Prostate gland (tissue), 2 donors: Measurements from ENCODE around the gene EAPP. TPM values are rescaled to one million over a fixed set of nuclear protein-coding genes. Genes with fewer than 3 reads are reported as not detected.
"Not testable (repeated sequence)": the region's sequence is repeated elsewhere in the genome, so short reads cannot be mapped to it uniquely, and the experiment has no call there.

Experiments
- DNase-seq: peaks from one replicate; pipeline ENCODE4 v3.0.0-alpha.2; 2019; ENCODE audit warnings: low spot score
- H3K27ac ChIP-seq, 2 donors: fragments of 200-600 bp; sonication (generic); 2 replicates each; pipeline ENCODE4 v1.5.1; 2017 to 2019
- H3K27me3 ChIP-seq: fragments of 200-600 bp; sonication (generic); replicated peaks from 2 replicates; pipeline ENCODE4 v1.5.1; 2019; ENCODE audit not compliant: insufficient read depth
- H3K36me3 ChIP-seq, 2 donors: fragments of 200-600 bp; sonication (generic); 1 replicate in 1 of 2; 2 replicates in 1 of 2; pipeline versions ENCODE4 v1.5.1 to v1.8.1; 2017 to 2019
- H3K4me1 ChIP-seq: fragments of 200-600 bp; sonication (generic); replicated peaks from 2 replicates; pipeline ENCODE4 v1.5.1; 2019
- H3K4me3 ChIP-seq, 2 donors: fragments of 200-600 bp; sonication (generic); 2 replicates each; pipeline ENCODE4 v1.5.1; 2017 to 2019
- H3K9me3 ChIP-seq: fragments of 200-600 bp; sonication (generic); 2 replicates; pipeline ENCODE4 v1.5.1; 2017
- CTCF ChIP-seq, 4 experiments: fragments of 200-600 bp in 2 of 4; fragments of 450-650 bp in 2 of 4; sonication (generic) in 2 of 4; IDR thresholded peaks; 1 replicate in 3 of 4; 2 replicates in 1 of 4; pipeline ENCODE4 v1.5.1; 2016 to 2019; ENCODE audit warnings: antibody characterized with exemption in 4 of 4, mild to moderate bottlenecking in 2 of 4, moderate library complexity in 2 of 4
- POLR2A ChIP-seq: fragments of 450-650 bp; IDR thresholded peaks from one replicate; pipeline ENCODE4 v1.6.1; 2016; ENCODE audit warnings: antibody characterized with exemption, mild to moderate bottlenecking
- POLR2AphosphoS5 ChIP-seq: sonication (generic); formaldehyde crosslinking; IDR thresholded peaks from one replicate; pipeline ENCODE4 v1.6.1; 2017; ENCODE audit warnings: antibody characterized with exemption
- WGBS: methylation state at CpG from one replicate; pipeline ENCODE4 v1.1.5; 2018; 5-methylcytosine and 5-hydroxymethylcytosine counted together
- intact Hi-C: fragments of 100-400 bp; cut with DNase I; formaldehyde crosslinking; loops from one replicate; pipeline ENCODE4 v1.14.2; 2022
- total RNA-seq, 2 donors: library from RNA; depleted of rRNA; stranded (reverse); fragments of >200 nt; gene quantifications; one replicate each; pipeline ENCODE4 v1.1.0, GENCODE V29; 2016

Gene EAPP
- total RNA-seq, 2 donors from 2014 or later, result 41.6 to 52.6 TPM

- whole genome bisulfite sequencing, result 2% methylated on average over 15 of the region's 15 CpGs
- no peaks in the 10 kb centered on the region for H3K9me3 ChIP-seq
- H3K4me1 ChIP-seq, result no peaks in the 10 kb centered on the region
- H3K27me3 ChIP-seq, result no peaks in the 10 kb centered on the region
- peak overlapping the region; percentile 89 to 97 for H3K4me3 ChIP-seq
- peak overlapping the region; percentile 96 to 97 for H3K27ac ChIP-seq
- intact Hi-C loops, result loop anchor here (5.0 kb wide), 1 partner anchor 77 kb away; the partner anchor contains the start of gene SPTSSA
- no peaks in the 10 kb centered on the region for H3K36me3 ChIP-seq
- TF ChIP-seq POLR2AphosphoS5 (no peak), POLR2A (no peak), CTCF (IDR thresholded peaks at IDR 0.05) (no peak)
- DNase-seq, result no peak
Measured at GRCh38 chr14:34538871-34539406, 562 bp downstream of the EAPP start.

DNA sequence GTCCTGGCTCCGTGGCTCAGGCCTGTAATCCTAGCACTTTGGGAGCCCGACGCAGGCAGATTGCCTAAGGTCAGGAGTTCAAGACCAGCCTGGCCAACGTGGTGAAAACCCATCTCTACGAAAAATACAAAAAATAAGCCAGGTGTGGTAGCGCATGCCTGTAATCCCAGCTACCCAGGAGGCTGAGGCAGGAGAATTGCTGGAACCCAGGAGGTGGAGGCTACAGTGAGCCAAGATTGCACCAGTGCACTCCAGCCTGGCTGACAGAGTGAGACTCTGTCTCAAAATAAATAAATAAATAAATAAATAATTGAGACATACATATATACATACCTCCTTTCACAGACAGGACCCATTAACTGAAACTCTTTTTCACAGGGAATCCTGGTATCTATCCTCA, 1.4 kb downstream of the EAPP start:
- intact Hi-C loops, result loop anchor here (5.0 kb wide), 1 partner anchor 76 kb away; the partner anchor contains the start of gene SPTSSA
- Histone ChIP-seq H3K27ac (peak overlapping the region in 1 of 2 donors; percentile 96), H3K4me3 (peak overlapping the region in 1 of 2 donors; percentile 97)
- not testable (repeated sequence) for DNase-seq, H3K4me1 ChIP-seq, H3K36me3 ChIP-seq, H3K9me3 ChIP-seq, H3K27me3 ChIP-seq
- 60% methylated on average over 6 of the region's 6 CpGs for WGBS

GRCh38 chr14:34537677-34538009, 1.9 kb downstream of the EAPP start:
- 90% methylated on average over 4 of the region's 4 CpGs for WGBS
- intact Hi-C loops, result loop anchor here (5.0 kb wide), 1 partner anchor 75 kb away; the partner anchor contains the start of gene SPTSSA

GRCh38 chr14:34536951-34537676, 2.4 kb downstream of the EAPP start:
- no peaks in the 10 kb centered on the region for H3K27me3 ChIP-seq
- H3K27ac ChIP-seq, result no peak overlapping the region
- 92% methylated on average over 4 of the region's 4 CpGs for WGBS
- no peaks in the 10 kb centered on the region for H3K36me3 ChIP-seq
- H3K9me3 ChIP-seq, result no peaks in the 10 kb centered on the region
- no peak for TF ChIP-seq CTCF (IDR thresholded peaks at IDR 0.05)
- TF ChIP-seq POLR2A, result no peak
- TF ChIP-seq POLR2AphosphoS5, result no peak
- intact Hi-C loops, result loop anchor here (5.0 kb wide), 1 partner anchor 75 kb away; the partner anchor contains the start of gene SPTSSA
- H3K4me3 ChIP-seq, result no peak overlapping the region
- H3K4me1 ChIP-seq, result no peaks in the 10 kb centered on the region
- DNase-seq, result no peak

More at GRCh38 chr14:34537677-34538009, 1.9 kb downstream of the EAPP start:
- H3K27me3 ChIP-seq, result no peaks in the 10 kb centered on the region
- peak overlapping the region in 1 of 2 donors; percentile 97 for H3K4me3 ChIP-seq
- H3K27ac ChIP-seq, result no peak overlapping the region
- H3K4me1 ChIP-seq, result no peaks in the 10 kb centered on the region
- H3K36me3 ChIP-seq, result no peaks in the 10 kb centered on the region
- H3K9me3 ChIP-seq, result no peaks in the 10 kb centered on the region
- TF ChIP-seq POLR2AphosphoS5 (no peak), POLR2A (no peak), CTCF (IDR thresholded peaks at IDR 0.05) (no peak)
- DNase-seq, result no peak

DNA sequence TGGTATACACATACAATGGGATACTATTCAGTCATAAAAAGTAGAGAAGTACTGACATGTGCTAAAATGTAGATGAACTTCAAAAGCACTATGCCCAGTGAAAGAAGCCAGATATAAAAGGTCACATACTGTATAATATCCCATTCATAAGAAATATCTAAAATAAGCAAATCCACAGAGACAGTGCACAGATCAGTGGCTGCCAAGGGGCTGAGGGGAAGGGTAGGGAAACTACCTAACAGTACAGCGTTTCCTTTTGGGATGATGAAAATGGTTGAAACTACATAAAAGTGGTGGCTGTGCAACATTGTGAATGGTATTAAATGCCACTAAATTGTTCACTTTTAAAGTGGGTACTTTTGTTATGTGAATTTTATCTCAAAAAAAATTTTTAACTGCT, 11.9 kb downstream of the EAPP start:
- intact Hi-C loops, result no loop called here
- no peaks in the 10 kb centered on the region for H3K4me1 ChIP-seq
- H3K9me3 ChIP-seq, result no peaks in the 10 kb centered on the region
- H3K4me3 ChIP-seq, result no peak overlapping the region
- TF ChIP-seq POLR2A (no peak), POLR2AphosphoS5 (no peak), CTCF (IDR thresholded peaks at IDR 0.05) (no peak)
- H3K36me3 ChIP-seq, result peaks cover 4 to 32% of the 10 kb centered on the region in 2 donors
- 100% methylated on average over 1 of the region's 1 CpG for WGBS
- no peaks in the 10 kb centered on the region for H3K27me3 ChIP-seq
- H3K27ac ChIP-seq, result no peak overlapping the region
- no peak for DNase-seq

DNA sequence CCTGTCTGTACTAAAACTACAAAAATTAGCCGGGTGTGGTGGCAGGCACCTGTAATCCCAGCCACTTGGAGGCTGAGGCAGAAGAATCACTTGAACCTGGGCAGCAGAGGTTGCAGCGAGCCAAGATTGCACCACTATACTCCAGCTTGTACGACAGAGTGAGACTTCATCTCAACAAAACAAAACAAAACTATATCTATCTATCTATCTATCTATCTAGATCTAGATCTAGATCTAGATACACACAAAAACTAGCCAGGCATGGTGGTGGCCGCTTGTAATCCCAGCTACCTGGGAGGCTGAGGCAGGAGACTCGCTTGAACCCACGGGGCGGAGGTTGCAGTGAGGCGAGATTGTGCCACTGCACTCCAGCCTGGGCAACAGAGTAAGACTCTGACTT, 15.3 kb downstream of the EAPP start:
- H3K36me3 ChIP-seq, result peaks cover 4 to 41% of the 10 kb centered on the region in 2 donors
- H3K9me3 ChIP-seq, H3K27ac ChIP-seq, H3K4me1 ChIP-seq, H3K27me3 ChIP-seq, DNase-seq, H3K4me3 ChIP-seq, intact Hi-C loops: not testable (repeated sequence)
- WGBS, result 97% methylated on average over 8 of the region's 8 CpGs
